Fibroblast of mammary gland (primary cell): Measurements from ENCODE around the gene CNPPD1.

Experiments used
- DNase-seq: peaks from one replicate; pipeline ENCODE4 v3.0.0-alpha.2; 2010; ENCODE audit warnings: low read depth
- H3K4me3 ChIP-seq: 2 replicates; pipeline ENCODE4 v1.5.1; 2011; ENCODE audit warnings: low read depth, mild to moderate bottlenecking, low read length, moderate library complexity; ENCODE audit not compliant: control insufficient read depth
- TF ChIP-seq, protein P1 (sequence below): conservative IDR thresholded peaks from 2 replicates; pipeline ENCODE4 v1.5.1; 2011; ENCODE audit warnings: low read depth, low read length, inconsistent platforms; ENCODE audit not compliant: control insufficient read depth, insufficient read depth

The CNPPD1 gene

DNA sequence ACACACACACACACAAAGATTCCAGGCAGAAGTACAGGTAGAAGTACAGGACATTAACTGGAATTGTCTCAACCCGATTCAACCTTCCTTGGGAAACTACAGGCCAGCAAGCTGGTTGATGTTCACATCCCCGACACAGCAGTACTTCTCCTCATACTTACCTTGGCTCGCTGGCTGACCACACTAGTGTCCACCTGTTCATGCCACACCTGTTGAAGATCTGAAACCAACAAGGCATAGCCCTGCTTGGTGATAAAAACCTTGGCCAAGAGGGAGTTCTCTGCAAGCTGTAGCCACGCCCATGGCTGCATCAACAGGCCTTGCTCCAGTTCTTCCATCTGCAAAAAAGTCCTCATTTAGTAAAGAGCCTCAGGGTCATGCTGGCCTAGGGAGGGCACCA lies 18.7 kb downstream of the CNPPD1 start:
- TF ChIP-seq, protein P1, sequence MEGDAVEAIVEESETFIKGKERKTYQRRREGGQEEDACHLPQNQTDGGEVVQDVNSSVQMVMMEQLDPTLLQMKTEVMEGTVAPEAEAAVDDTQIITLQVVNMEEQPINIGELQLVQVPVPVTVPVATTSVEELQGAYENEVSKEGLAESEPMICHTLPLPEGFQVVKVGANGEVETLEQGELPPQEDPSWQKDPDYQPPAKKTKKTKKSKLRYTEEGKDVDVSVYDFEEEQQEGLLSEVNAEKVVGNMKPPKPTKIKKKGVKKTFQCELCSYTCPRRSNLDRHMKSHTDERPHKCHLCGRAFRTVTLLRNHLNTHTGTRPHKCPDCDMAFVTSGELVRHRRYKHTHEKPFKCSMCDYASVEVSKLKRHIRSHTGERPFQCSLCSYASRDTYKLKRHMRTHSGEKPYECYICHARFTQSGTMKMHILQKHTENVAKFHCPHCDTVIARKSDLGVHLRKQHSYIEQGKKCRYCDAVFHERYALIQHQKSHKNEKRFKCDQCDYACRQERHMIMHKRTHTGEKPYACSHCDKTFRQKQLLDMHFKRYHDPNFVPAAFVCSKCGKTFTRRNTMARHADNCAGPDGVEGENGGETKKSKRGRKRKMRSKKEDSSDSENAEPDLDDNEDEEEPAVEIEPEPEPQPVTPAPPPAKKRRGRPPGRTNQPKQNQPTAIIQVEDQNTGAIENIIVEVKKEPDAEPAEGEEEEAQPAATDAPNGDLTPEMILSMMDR = no peak
- DNase-seq = no peak
- H3K4me3 ChIP-seq = no peak overlapping the region

DNA sequence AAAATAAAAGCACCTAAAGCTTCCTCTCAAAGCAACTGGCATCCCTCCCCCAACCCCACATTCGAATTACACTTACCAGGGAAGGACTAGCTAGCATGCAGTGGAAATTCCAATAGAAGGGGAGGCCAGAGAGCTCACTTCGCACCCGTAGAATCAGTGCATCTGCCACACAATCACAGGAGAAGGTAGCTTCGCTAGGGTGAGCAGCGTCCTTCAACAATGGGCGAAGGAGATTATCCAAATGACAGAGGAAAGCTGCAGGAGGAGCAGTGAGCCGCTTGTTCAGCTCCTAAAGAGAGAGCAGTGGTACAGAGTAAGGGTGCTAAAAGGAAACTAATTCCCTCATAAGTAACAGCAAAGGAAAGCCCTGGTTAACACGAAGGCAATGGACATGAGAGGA lies 19.3 kb downstream of the CNPPD1 start:
- TF ChIP-seq, protein P1 = no peak
- no peak overlapping the region for H3K4me3 ChIP-seq
- DNase-seq = no peak

DNA sequence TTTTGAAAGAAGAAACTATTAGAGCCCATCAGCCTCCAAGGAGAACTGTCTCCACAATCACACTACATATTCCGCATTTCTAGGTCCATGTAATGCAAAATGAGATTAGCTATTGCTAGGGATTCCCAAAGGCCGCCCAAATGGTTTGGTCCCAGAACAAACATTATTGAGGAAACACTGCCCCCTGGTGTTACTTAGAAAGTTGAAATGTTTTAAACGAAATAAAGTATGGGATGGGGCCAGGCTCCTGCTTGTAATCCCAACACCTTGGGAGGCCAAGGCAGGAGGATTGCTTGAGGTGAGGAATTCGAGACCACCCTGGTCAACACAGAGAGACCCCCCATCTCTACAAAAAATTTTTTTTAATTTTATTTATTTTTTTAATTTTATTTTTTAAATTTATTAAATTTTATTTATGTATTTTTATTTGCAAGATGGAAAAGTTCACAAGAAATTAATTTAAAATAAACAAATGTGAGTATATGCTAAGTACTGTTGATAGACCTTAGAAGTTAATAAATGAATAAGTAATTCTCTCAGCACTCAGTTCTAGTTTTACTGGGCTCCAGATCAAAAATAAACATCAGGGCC lies 21.6 kb downstream of the CNPPD1 start:
- TF ChIP-seq, protein P1 = peak; percentile 44
- peak; percentile 77 for DNase-seq
- H3K4me3 ChIP-seq = no peak overlapping the region

DNA sequence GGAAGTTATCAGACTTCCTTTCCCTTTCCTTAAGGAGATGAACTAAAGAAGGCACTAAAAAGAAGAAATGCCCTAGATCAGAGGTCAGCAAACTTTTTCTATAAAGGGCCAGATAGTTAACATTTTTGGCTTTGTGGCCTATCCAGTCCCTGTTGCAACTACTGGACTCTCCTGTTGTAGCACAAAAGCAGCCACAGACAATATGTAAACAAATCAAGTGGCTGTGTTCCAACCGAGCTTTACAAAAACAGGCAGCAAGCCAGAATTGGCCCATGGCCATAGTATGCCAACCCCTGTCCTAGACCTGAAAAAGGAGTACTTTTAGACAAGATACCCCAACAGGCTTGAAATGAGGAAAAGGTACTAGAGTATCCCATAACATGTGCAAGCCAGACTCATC lies 27.1 kb downstream of the CNPPD1 start:
- no peak overlapping the region for H3K4me3 ChIP-seq
- DNase-seq = no peak
- TF ChIP-seq, protein P1 = no peak

DNA sequence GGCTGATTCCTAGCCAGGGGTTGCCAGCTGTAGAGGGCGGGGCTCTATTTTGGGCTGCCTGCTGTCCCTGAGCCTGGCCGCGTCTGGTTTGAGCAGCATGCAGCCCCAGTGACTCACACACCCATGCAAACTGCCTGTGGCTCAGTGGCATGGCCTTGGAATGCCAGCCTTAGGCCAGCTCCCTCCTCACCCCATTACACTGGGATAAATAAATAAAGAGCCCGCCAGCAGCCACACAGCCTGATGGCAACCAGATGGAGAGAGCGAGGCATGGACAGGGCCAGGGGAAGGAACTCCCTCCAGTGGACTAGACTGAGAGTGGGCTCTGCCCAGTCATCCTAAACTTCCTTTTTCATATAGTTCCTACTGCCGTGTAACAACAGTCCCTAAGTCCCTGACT lies 34.4 kb downstream of the CNPPD1 start:
- DNase-seq = peak; percentile 90
- TF ChIP-seq, protein P1 = peak; percentile 53
- no peak overlapping the region for H3K4me3 ChIP-seq

DNA sequence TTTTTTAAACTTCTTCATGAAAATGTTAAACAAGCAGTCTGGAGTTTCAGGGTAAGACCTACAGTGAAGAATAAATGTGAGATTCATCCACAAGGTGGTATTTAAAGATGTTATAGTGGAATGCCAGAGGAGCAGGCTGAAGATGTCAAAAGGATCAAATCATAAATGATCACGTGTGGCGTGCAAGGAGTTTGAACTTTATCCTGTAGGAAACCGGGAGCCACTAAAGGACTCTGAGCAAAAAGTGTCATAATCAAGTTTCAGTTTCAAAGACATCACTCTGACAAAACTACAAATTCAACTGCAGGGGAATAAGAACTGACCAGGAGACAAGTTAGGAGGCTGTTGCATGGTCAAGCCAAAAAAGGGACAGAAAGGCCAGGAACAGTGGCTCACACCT lies 36.0 kb downstream of the CNPPD1 start:
- H3K4me3 ChIP-seq = no peak overlapping the region
- TF ChIP-seq, protein P1 = no peak
- no peak for DNase-seq

DNA sequence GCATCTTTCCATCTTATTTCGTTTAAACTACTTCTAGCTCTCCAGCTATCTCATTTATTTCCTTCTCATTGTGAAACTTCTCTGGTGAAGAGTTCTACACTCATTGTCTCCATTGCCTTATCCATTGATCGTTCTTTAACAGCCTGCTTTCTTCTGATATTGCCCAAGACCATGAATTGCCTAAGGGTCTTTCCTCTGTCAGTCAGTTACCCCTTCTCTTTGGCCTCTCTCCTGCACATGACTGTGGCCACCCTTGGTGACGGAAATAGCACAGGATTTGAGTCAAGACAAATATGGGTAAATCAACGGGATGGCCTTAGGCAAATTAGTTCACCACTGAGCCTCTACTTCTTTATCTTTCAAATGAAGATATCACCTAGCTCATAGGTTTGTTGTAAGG lies 42.7 kb downstream of the CNPPD1 start:
- H3K4me3 ChIP-seq = no peak overlapping the region
- TF ChIP-seq, protein P1 = no peak
- DNase-seq = no peak
